Thyroid gland (tissue), 4 donors: ENCODE measurements around the gene SYCE3. TPM values are rescaled to one million over a fixed set of nuclear protein-coding genes. Genes with fewer than 3 reads are reported as not detected.

ENCODE experiments used
- DNase-seq, 2 donors: peaks; one replicate each; pipeline ENCODE4 v3.0.0-alpha.2; 2019
- H3K27ac ChIP-seq, 3 donors: fragments of 200-600 bp; sonication (generic); 1 replicate in 2 of 3; 2 replicates in 1 of 3; pipeline ENCODE4 v1.5.1; 2016 to 2019; ENCODE audit warnings: mild to moderate bottlenecking in 1 of 3, moderate library complexity in 1 of 3
- H3K27me3 ChIP-seq: fragments of 200-600 bp; sonication (generic); one replicate; pipeline ENCODE4 v1.5.1; 2019
- H3K36me3 ChIP-seq, 2 donors: fragments of 200-600 bp; sonication (generic); one replicate each; pipeline ENCODE4 v1.5.1; 2016 to 2019
- H3K4me1 ChIP-seq, 2 donors: fragments of 200-600 bp; sonication (generic); one replicate each; pipeline ENCODE4 v1.5.1; 2017 to 2019
- H3K4me3 ChIP-seq, 3 donors: fragments of 200-600 bp; sonication (generic); replicated peaks in 1 of 3; 1 replicate in 2 of 3; 2 replicates in 1 of 3; pipeline ENCODE4 v1.5.1; 2016; ENCODE audit warnings: mild to moderate bottlenecking in 1 of 3
- H3K9me3 ChIP-seq: fragments of 200-600 bp; sonication (generic); one replicate; pipeline ENCODE4 v1.5.1; 2017
- CTCF ChIP-seq, 6 experiments: fragments of 200-600 bp in 3 of 6; fragments of 450-650 bp in 3 of 6; sonication (generic) in 3 of 6; IDR thresholded peaks; one replicate each; pipeline ENCODE4 v1.5.1; 2016 to 2019; ENCODE audit warnings: antibody characterized with exemption in 6 of 6, mild to moderate bottlenecking in 2 of 6, inconsistent platforms in 1 of 6, moderate library complexity in 1 of 6
- POLR2A ChIP-seq, 2 donors: fragments of 450-650 bp; IDR thresholded peaks; one replicate each; pipeline ENCODE4 v1.6.1; 2017; ENCODE audit warnings: antibody characterized with exemption in 2 of 2, mild to moderate bottlenecking in 2 of 2, moderate library complexity in 1 of 2
- WGBS, 2 donors: methylation state at CpG; one replicate each; pipeline ENCODE4 v1.1.5; 2017; 5-methylcytosine and 5-hydroxymethylcytosine counted together
- intact Hi-C: fragments of 100-400 bp; cut with DNase I; formaldehyde crosslinking; loops from one replicate; pipeline ENCODE4 v1.15.1; 2023
- total RNA-seq, 4 donors: library from RNA; depleted of rRNA; stranded (reverse); fragments of >200 nt; gene quantifications; one replicate each; pipeline ENCODE4 v1.2.3, GENCODE V29; 2016

The SYCE3 gene
- total RNA-seq, 4 donors from 2014 or later: 3.5 to 6.0 (median 4.3) TPM; not detected in 1

GRCh38 chr22:50516891-50517290 is 45.8 kb downstream of the SYCE3 start:
- TF ChIP-seq CTCF (IDR thresholded peaks at IDR 0.05) (no peak), POLR2A (IDR thresholded peaks at IDR 0.05) (no peak)
- no peak for DNase-seq
- Histone ChIP-seq H3K4me1 (no peaks in the 10 kb centered on the region), H3K27ac (no peak overlapping the region), H3K36me3 (peaks cover 12 to 25% of the 10 kb centered on the region in 2 donors), H3K9me3 (no peaks in the 10 kb centered on the region), H3K27me3 (no peaks in the 10 kb centered on the region), H3K4me3 (no peak overlapping the region)
- WGBS, 2 donors: 82 to 91% methylated on average over 10 to 16 of the region's 16 CpGs
- intact Hi-C loops: no loop called here

GRCh38 chr22:50516068-50516467 is 46.7 kb downstream of the SYCE3 start:
- TF ChIP-seq POLR2A (IDR thresholded peaks at IDR 0.05): no peak
- Histone ChIP-seq H3K27me3 (no peaks in the 10 kb centered on the region), H3K9me3 (no peaks in the 10 kb centered on the region), H3K36me3 (peaks cover 8 to 22% of the 10 kb centered on the region in 2 donors), H3K4me1 (no peaks in the 10 kb centered on the region), H3K27ac (no peak overlapping the region), H3K4me3 (no peak overlapping the region)
- 87 to 89% methylated on average over 8 of the region's 8 CpGs for WGBS, 2 donors
- DNase-seq: no peak
- intact Hi-C loops: no loop called here

- Histone ChIP-seq H3K4me1 (peaks cover 0 to 6% of the 10 kb centered on the region in 2 donors), H3K27me3 (no peaks in the 10 kb centered on the region), H3K9me3 (no peaks in the 10 kb centered on the region), H3K4me3 (no peak overlapping the region), H3K27ac (no peak overlapping the region), H3K36me3 (peaks cover 8 to 13% of the 10 kb centered on the region in 2 donors)
- 93 to 98% methylated on average over 14 to 15 of the region's 15 CpGs for WGBS, 2 donors
- intact Hi-C loops: no loop called here
- DNase-seq: no peak
- TF ChIP-seq CTCF (IDR thresholded peaks at IDR 0.05) (no peak), POLR2A (IDR thresholded peaks at IDR 0.05) (no peak)
Observed at GRCh38 chr22:50513175-50513574, 49.5 kb downstream of the SYCE3 start.

- Histone ChIP-seq H3K4me3 (peak overlapping the region in 1 of 3 donors; percentile 82), H3K27ac (peak overlapping the region in 2 of 3 donors; percentile 89 to 92), H3K27me3 (no peaks in the 10 kb centered on the region), H3K36me3 (peaks cover 10 to 13% of the 10 kb centered on the region in 2 donors), H3K4me1 (peaks cover 9 to 16% of the 10 kb centered on the region in 2 donors), H3K9me3 (no peaks in the 10 kb centered on the region)
- TF ChIP-seq CTCF (IDR thresholded peaks at IDR 0.05) (no peak), POLR2A (IDR thresholded peaks at IDR 0.05) (no peak)
- WGBS, 2 donors: 11 to 14% methylated on average over 3 of the region's 3 CpGs
- intact Hi-C loops: loop anchor here (10.0 kb wide), 1 partner anchor 264 kb away; the partner anchor contains the start of gene TUBGCP6
- DNase-seq: no peak
Observed at GRCh38 chr22:50508897-50509296, 53.8 kb downstream of the SYCE3 start.

GRCh38 chr22:50507991-50508884 is 54.5 kb downstream of the SYCE3 start, which contains the start of gene NCAPH2:
NCAPH2 (plus strand) TSS chr22:50508224; CDS start chr22:50508338, 114 bp downstream.
- intact Hi-C loops: loop anchor here (10.0 kb wide), 1 partner anchor 263 kb away; the partner anchor contains the start of gene TUBGCP6
- no peaks in the 10 kb centered on the region for H3K9me3 ChIP-seq
- TF ChIP-seq POLR2A (IDR thresholded peaks at IDR 0.05) (peak in 1 of 2 donors; percentile 79), CTCF (IDR thresholded peaks at IDR 0.05) (peak in 1 of 6 experiments; percentile 30)
- H3K4me1 ChIP-seq: peaks cover 9 to 16% of the 10 kb centered on the region in 2 donors
- peaks cover 15 to 18% of the 10 kb centered on the region in 2 donors for H3K36me3 ChIP-seq
- H3K4me3 ChIP-seq: peak within 1 kb of the TSS; percentile 87 to 98 (median 91)
- WGBS, 2 donors: 1% methylated on average over 9 to 24 of the region's 76 CpGs
- DNase-seq: peak; percentile 93 to 95
- peak within 1 kb of the TSS; percentile 65 to 92 (median 89) for H3K27ac ChIP-seq
- H3K27me3 ChIP-seq: no peaks in the 10 kb centered on the region
